ENCODE measurements around the gene ARHGAP32.
"Not testable (repeated sequence)": the region's sequence is repeated elsewhere in the genome, so short reads cannot be mapped to it uniquely, and the experiment has no call there.

The ARHGAP32 gene

GRCh38 chr11:129018126-129018525 is 174.0 kb downstream of the ARHGAP32 start:
- H3K9me3 ChIP-seq (ENCODE audit: low read length) = no peaks in the 10 kb centered on the region
- H3K4me3 ChIP-seq (ENCODE audit: low read depth in 1 of 2, low read length in 2 of 2) = no peak overlapping the region
- no peaks in the 10 kb centered on the region for H3K36me3 ChIP-seq (ENCODE audit: insufficient read depth, low read length)
- no peaks in the 10 kb centered on the region for H3K4me1 ChIP-seq (ENCODE audit: insufficient read depth, low read length)
- H3K27ac ChIP-seq (ENCODE audit: low read depth, low read length) = no peak overlapping the region
- no peaks in the 10 kb centered on the region for H3K27me3 ChIP-seq (ENCODE audit: control insufficient read depth in 1 of 2, insufficient read depth in 2 of 2, low read length in 2 of 2)
- no peak overlapping the region for H3K9ac ChIP-seq (ENCODE audit: low read length)

GRCh38 chr11:129013737-129014475 is 178.2 kb downstream of the ARHGAP32 start:
- Histone ChIP-seq H3K27me3 (ENCODE audit: control insufficient read depth in 1 of 2, insufficient read depth in 2 of 2, low read length in 2 of 2) (no peaks in the 10 kb centered on the region), H3K4me1 (ENCODE audit: insufficient read depth, low read length) (no peaks in the 10 kb centered on the region), H3K4me3 (ENCODE audit: low read depth in 1 of 2, low read length in 2 of 2) (no peak overlapping the region), H3K36me3 (ENCODE audit: insufficient read depth, low read length) (no peaks in the 10 kb centered on the region), H3K9me3 (ENCODE audit: low read length) (no peaks in the 10 kb centered on the region), H3K9ac (ENCODE audit: low read length) (no peak overlapping the region), H3K27ac (ENCODE audit: low read depth, low read length) (no peak overlapping the region)

DNA sequence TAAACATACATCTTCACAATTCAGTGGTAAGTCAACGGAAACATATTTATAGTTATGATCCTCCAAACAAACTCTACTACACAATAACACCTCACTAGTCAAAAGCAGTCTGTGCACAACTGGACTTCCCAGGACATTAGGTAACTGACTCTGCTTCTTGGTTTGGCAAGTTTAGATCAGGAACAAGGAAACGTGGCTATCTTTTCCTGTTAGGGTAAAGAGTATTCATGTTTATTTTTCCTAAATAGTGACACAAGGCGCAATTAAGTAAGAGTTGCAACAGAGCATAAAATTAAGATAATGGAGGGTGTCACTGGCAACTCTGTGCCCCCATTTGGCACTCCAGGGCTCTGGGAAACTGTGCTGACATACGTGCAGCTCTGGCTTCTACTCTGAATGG is 179.2 kb downstream of the ARHGAP32 start:
- no peak overlapping the region for H3K27ac ChIP-seq (ENCODE audit: low read depth, low read length)
- peaks cover 4% of the 10 kb centered on the region for H3K36me3 ChIP-seq (ENCODE audit: insufficient read depth, low read length)
- no peaks in the 10 kb centered on the region for H3K9me3 ChIP-seq (ENCODE audit: low read length)
- no peaks in the 10 kb centered on the region for H3K4me1 ChIP-seq (ENCODE audit: insufficient read depth, low read length)
- H3K9ac ChIP-seq (ENCODE audit: low read length) = no peak overlapping the region
- H3K27me3 ChIP-seq (ENCODE audit: control insufficient read depth in 1 of 2, insufficient read depth in 2 of 2, low read length in 2 of 2) = no peaks in the 10 kb centered on the region
- no peak overlapping the region for H3K4me3 ChIP-seq (ENCODE audit: low read depth in 1 of 2, low read length in 2 of 2)

DNA sequence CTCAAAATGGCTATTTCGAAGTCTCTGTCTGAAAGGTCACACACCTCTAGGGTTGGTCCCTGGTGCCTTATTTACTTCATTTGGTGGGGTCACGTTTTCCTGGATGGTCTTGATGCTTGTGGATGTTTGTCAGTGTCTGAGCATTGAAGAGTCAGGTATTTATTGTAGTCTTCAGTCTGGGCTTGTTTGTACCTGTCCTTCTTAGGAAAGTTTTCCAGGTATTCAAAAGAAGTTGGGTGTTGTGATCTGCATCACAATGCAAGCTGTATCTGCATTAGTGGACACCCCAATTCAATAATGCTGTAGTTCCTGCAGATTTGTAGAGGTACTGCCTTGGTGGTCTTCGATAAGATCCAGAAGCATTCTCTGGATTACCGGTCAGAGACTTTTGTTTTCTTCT is 186.0 kb downstream of the ARHGAP32 start:
- no peaks in the 10 kb centered on the region for H3K9me3 ChIP-seq (ENCODE audit: low read length)

GRCh38 chr11:128999165-128999564 is 193.0 kb downstream of the ARHGAP32 start:
- not testable (repeated sequence) for H3K27ac ChIP-seq (ENCODE audit: low read depth, low read length); H3K4me1 ChIP-seq (ENCODE audit: insufficient read depth, low read length); H3K4me3 ChIP-seq (ENCODE audit: low read depth in 1 of 2, low read length in 2 of 2)

More for the DNA sequence above, 186.0 kb downstream of the ARHGAP32 start:
- Histone ChIP-seq H3K9ac (ENCODE audit: low read length) (no peak overlapping the region), H3K27ac (ENCODE audit: low read depth, low read length) (no peak overlapping the region), H3K36me3 (ENCODE audit: insufficient read depth, low read length) (peaks cover 5% of the 10 kb centered on the region), H3K4me3 (ENCODE audit: low read depth in 1 of 2, low read length in 2 of 2) (no peak overlapping the region), H3K4me1 (ENCODE audit: insufficient read depth, low read length) (no peaks in the 10 kb centered on the region), H3K27me3 (ENCODE audit: control insufficient read depth in 1 of 2, insufficient read depth in 2 of 2, low read length in 2 of 2) (no peaks in the 10 kb centered on the region)

DNA sequence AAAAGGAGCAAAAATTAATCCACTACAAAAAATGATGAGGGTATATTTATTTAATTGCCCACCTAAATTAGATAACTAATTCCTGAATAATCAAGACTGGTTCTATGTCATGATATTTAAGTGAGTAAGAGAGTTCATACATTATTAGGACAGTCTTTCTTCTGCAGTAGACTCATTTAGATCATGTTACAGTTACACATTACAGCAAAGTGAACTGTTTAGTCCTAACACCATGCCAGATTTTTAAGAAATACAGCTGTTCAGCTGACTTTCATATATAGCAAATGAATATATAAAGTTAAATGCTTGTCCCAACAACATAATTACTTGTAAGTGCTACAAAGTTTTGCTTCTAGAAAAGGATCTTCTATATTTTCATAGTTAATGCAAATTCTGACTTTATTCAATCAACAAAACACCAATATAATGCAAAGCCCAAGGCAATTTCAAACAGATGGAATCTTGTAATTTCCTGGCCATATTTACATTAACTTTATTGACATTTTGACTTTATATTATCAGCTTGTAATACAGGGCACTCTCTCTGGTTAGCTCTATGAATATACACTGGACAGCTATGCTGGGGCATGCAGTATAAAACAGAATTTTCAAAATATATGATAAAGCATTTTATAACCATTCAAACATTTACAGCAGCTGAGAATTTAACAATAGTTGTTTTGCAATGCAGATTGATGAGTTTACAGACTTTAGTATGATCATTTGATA is 203.7 kb downstream of the ARHGAP32 start:
- H3K36me3 ChIP-seq (ENCODE audit: insufficient read depth, low read length) = peaks cover 6% of the 10 kb centered on the region
- H3K27ac ChIP-seq (ENCODE audit: low read depth, low read length) = no peak overlapping the region
- H3K4me1 ChIP-seq (ENCODE audit: insufficient read depth, low read length) = no peaks in the 10 kb centered on the region
- no peaks in the 10 kb centered on the region for H3K27me3 ChIP-seq (ENCODE audit: control insufficient read depth in 1 of 2, insufficient read depth in 2 of 2, low read length in 2 of 2)
- H3K9me3 ChIP-seq (ENCODE audit: low read length) = no peaks in the 10 kb centered on the region
- no peak overlapping the region for H3K9ac ChIP-seq (ENCODE audit: low read length)
- no peak overlapping the region for H3K4me3 ChIP-seq (ENCODE audit: low read depth in 1 of 2, low read length in 2 of 2)

More at GRCh38 chr11:128999165-128999564, 193.0 kb downstream of the ARHGAP32 start:
- H3K36me3 ChIP-seq (ENCODE audit: insufficient read depth, low read length); H3K27me3 ChIP-seq (ENCODE audit: control insufficient read depth in 1 of 2, insufficient read depth in 2 of 2, low read length in 2 of 2); H3K9me3 ChIP-seq (ENCODE audit: low read length); H3K9ac ChIP-seq (ENCODE audit: low read length): not testable (repeated sequence)

DNA sequence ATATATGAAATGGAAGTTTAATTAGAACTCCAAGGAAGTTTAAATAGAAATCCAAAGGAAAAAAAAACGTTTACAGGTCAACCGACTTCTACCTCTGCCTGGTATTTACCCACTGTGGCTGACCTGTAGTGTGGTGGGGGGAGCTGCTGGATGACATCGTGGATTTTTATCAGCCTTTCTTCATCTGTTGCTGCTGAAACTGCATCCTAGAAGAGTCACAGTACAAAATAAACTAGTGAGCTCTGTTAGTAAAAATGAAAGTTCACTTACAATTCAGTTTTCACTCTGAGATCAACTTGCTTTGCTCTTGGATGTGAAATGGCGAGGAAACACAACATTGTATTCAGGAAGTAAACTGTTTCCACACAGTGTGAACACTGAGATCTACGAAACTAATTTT is 206.2 kb downstream of the ARHGAP32 start:
- peaks cover 14% of the 10 kb centered on the region for H3K36me3 ChIP-seq (ENCODE audit: insufficient read depth, low read length)
- H3K4me1 ChIP-seq (ENCODE audit: insufficient read depth, low read length) = no peaks in the 10 kb centered on the region

DNA sequence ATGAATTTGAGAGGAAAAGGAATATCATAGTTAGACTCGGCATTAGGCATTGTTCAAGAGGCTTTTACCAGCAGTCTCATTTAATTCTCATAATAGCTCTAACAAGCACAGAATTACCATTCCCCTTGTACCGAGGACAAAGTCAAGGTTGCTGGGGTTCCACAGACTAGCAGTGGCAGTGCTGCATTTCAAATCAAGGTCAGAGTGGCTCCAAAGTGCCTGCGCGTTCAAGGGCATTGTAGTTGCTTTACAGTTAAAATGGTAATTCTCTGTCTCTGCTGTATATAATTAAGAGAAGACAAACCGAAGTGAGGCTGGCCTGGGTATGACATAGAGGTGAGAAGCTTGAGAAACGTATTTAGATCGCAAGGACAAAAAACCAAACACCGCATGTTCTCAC is 209.1 kb downstream of the ARHGAP32 start:
- no peaks in the 10 kb centered on the region for H3K27me3 ChIP-seq (ENCODE audit: control insufficient read depth in 1 of 2, insufficient read depth in 2 of 2, low read length in 2 of 2)
- no peaks in the 10 kb centered on the region for H3K4me1 ChIP-seq (ENCODE audit: insufficient read depth, low read length)
- no peak overlapping the region for H3K27ac ChIP-seq (ENCODE audit: low read depth, low read length)
- H3K36me3 ChIP-seq (ENCODE audit: insufficient read depth, low read length) = peaks cover 17% of the 10 kb centered on the region
- no peaks in the 10 kb centered on the region for H3K9me3 ChIP-seq (ENCODE audit: low read length)
- H3K9ac ChIP-seq (ENCODE audit: low read length) = no peak overlapping the region
- no peak overlapping the region for H3K4me3 ChIP-seq (ENCODE audit: low read depth in 1 of 2, low read length in 2 of 2)

More for the DNA sequence above, 206.2 kb downstream of the ARHGAP32 start:
- Histone ChIP-seq H3K9me3 (ENCODE audit: low read length) (no peaks in the 10 kb centered on the region), H3K9ac (ENCODE audit: low read length) (no peak overlapping the region), H3K27ac (ENCODE audit: low read depth, low read length) (no peak overlapping the region), H3K4me3 (ENCODE audit: low read depth in 1 of 2, low read length in 2 of 2) (no peak overlapping the region), H3K27me3 (ENCODE audit: control insufficient read depth in 1 of 2, insufficient read depth in 2 of 2, low read length in 2 of 2) (no peaks in the 10 kb centered on the region)

DNA sequence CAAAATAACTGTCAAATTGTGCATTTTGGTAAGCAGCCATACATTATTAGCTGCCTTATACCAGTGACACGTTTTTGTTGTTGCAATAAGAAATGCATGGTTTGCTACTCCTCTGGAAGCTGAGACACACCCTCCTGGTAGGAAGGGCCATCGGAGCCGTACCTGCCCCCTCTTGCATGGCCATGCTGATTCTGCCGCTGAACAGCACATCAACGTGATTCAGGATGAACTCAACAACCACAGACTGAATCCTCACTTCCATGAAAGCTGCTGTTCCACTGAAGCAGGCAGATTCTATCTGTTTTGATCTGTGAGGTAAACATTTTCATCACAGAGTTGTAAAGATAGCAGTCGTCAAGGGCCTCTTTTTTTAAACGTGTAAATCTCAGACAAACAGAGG is 210.9 kb downstream of the ARHGAP32 start:
- no peaks in the 10 kb centered on the region for H3K9me3 ChIP-seq (ENCODE audit: low read length)
- no peaks in the 10 kb centered on the region for H3K4me1 ChIP-seq (ENCODE audit: insufficient read depth, low read length)
- H3K9ac ChIP-seq (ENCODE audit: low read length) = no peak overlapping the region
- no peak overlapping the region for H3K4me3 ChIP-seq (ENCODE audit: low read depth in 1 of 2, low read length in 2 of 2)
- no peaks in the 10 kb centered on the region for H3K27me3 ChIP-seq (ENCODE audit: control insufficient read depth in 1 of 2, insufficient read depth in 2 of 2, low read length in 2 of 2)
- peaks cover 11% of the 10 kb centered on the region for H3K36me3 ChIP-seq (ENCODE audit: insufficient read depth, low read length)
- no peak overlapping the region for H3K27ac ChIP-seq (ENCODE audit: low read depth, low read length)

DNA sequence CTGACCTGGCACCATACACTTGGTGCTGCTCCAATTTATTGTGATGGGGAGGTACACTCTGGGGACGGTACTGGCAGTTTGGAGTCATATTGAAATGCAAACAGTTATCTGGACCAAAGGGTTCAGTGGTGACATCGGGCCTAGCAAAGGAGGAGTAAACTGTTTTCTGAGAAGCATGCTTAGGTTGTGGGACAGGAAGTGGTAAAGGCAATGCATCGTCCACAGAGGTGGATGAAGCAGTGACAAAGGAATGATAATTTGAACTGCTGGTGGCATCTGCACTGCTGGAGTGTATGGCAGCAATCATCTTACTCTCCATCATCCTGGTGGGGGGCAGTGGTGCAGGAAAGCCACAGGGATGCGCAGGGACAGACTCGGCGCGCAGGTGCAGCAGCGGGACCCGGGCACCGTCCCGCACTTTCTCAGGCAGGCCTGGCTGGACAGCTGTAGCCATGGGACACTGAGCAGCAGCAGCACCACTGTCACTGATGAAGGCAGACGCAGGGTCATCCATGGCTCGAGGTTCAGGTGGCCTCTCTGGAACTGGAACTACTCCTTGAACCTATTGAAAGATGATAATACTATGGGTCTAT is 221.4 kb downstream of the ARHGAP32 start:
- peaks cover 48% of the 10 kb centered on the region for H3K36me3 ChIP-seq (ENCODE audit: insufficient read depth, low read length)
- H3K27ac ChIP-seq (ENCODE audit: low read depth, low read length) = no peak overlapping the region
- no peaks in the 10 kb centered on the region for H3K9me3 ChIP-seq (ENCODE audit: low read length)
- H3K27me3 ChIP-seq (ENCODE audit: control insufficient read depth in 1 of 2, insufficient read depth in 2 of 2, low read length in 2 of 2) = no peaks in the 10 kb centered on the region
- no peak overlapping the region for H3K4me3 ChIP-seq (ENCODE audit: low read depth in 1 of 2, low read length in 2 of 2)
- H3K9ac ChIP-seq (ENCODE audit: low read length) = no peak overlapping the region
- no peaks in the 10 kb centered on the region for H3K4me1 ChIP-seq (ENCODE audit: insufficient read depth, low read length)

- no peak overlapping the region for H3K4me3 ChIP-seq (ENCODE audit: low read depth in 1 of 2, low read length in 2 of 2)
- H3K27me3 ChIP-seq (ENCODE audit: control insufficient read depth in 1 of 2, insufficient read depth in 2 of 2, low read length in 2 of 2) = no peaks in the 10 kb centered on the region
- H3K27ac ChIP-seq (ENCODE audit: low read depth, low read length) = no peak overlapping the region
- H3K4me1 ChIP-seq (ENCODE audit: insufficient read depth, low read length) = no peaks in the 10 kb centered on the region
- H3K36me3 ChIP-seq (ENCODE audit: insufficient read depth, low read length) = peaks cover 38% of the 10 kb centered on the region
- H3K9me3 ChIP-seq (ENCODE audit: low read length) = no peaks in the 10 kb centered on the region
- no peak overlapping the region for H3K9ac ChIP-seq (ENCODE audit: low read length)
Measured at GRCh38 chr11:128968916-128969315, 223.2 kb downstream of the ARHGAP32 start.

Measured in muscle layer of colon (tissue), 2 donors.